ENCODE results near the gene DPY19L1.

DNA sequence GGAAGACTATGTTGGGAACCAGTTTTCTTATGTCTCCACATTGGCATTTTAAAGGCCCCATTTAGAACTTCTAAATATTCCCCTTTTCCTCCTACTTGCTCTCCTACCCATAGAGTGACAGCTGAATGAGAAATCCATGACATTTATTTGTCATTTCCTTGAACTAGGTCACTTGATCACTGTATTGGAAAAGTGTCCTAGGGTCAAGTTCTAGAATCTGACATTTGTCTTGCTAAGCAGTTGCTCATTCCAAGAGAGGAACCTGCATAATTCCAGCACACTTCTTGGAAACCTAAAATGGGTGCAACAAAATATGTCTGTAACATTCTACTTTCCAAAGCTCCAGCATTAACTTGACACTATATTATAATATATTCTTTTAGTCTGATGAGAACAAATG lies 3.6 kb upstream of the DPY19L1 start:
- TF ChIP-seq CTCF (IDR thresholded peaks at IDR 0.05) (no peak), NR2C2 (CRISPR knock-in tag; IDR thresholded peaks at IDR 0.05) (no peak), TEAD1 (CRISPR knock-in tag; IDR thresholded peaks at IDR 0.05) (no peak), ESRRA (CRISPR knock-in tag; IDR thresholded peaks at IDR 0.05; ENCODE audit: borderline replicate concordance) (no peak), ARID4B (CRISPR knock-in tag; IDR thresholded peaks at IDR 0.05; ENCODE audit: borderline replicate concordance) (no peak), NFE2L1 (CRISPR knock-in tag; IDR thresholded peaks at IDR 0.05) (no peak), NFYB (CRISPR knock-in tag; conservative IDR thresholded peaks at IDR 0.05; ENCODE audit: low read depth) (no peak), ATF3 (CRISPR knock-in tag; conservative IDR thresholded peaks at IDR 0.05) (no peak)
- TF ChIP-seq, protein P1, sequence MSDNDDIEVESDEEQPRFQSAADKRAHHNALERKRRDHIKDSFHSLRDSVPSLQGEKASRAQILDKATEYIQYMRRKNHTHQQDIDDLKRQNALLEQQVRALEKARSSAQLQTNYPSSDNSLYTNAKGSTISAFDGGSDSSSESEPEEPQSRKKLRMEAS (CRISPR knock-in tag; IDR thresholded peaks at IDR 0.05): no peak
- TF ChIP-seq, protein P2, sequence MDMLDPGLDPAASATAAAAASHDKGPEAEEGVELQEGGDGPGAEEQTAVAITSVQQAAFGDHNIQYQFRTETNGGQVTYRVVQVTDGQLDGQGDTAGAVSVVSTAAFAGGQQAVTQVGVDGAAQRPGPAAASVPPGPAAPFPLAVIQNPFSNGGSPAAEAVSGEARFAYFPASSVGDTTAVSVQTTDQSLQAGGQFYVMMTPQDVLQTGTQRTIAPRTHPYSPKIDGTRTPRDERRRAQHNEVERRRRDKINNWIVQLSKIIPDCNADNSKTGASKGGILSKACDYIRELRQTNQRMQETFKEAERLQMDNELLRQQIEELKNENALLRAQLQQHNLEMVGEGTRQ (CRISPR knock-in tag; IDR thresholded peaks at IDR 0.05): no peak
